Hepatocyte (in vitro differentiated cells): ENCODE data around the gene CCIN. TPM values are rescaled to one million over a fixed set of nuclear protein-coding genes. Genes with fewer than 3 reads are reported as not detected.

Experiments used
- DNase-seq: peaks from one replicate; pipeline ENCODE4 v3.0.0-alpha.2; 2016; ENCODE audit warnings: low spot score
- H2AFZ ChIP-seq: fragments of 200-600 bp; sonication (generic); 2 replicates; pipeline ENCODE4 v1.6.0; 2016; ENCODE audit warnings: antibody characterized with exemption, mild to moderate bottlenecking
- H3K27ac ChIP-seq: fragments of 200-600 bp; sonication (generic); 2 replicates; pipeline ENCODE4 v1.5.1; 2016; ENCODE audit warnings: mild to moderate bottlenecking
- H3K27me3 ChIP-seq: fragments of 200-600 bp; sonication (generic); 2 replicates; pipeline ENCODE4 v1.6.1; 2016
- H3K36me3 ChIP-seq: fragments of 200-600 bp; sonication (generic); replicated peaks from 2 replicates; pipeline ENCODE4 v1.5.1; 2016; ENCODE audit warnings: low read depth; ENCODE audit not compliant: insufficient read depth
- H3K4me1 ChIP-seq: fragments of 200-600 bp; sonication (generic); 2 replicates; pipeline ENCODE4 v1.5.1; 2016; ENCODE audit warnings: mild to moderate bottlenecking, moderate library complexity; ENCODE audit not compliant: insufficient read depth
- H3K4me2 ChIP-seq: fragments of 200-600 bp; sonication (generic); 2 replicates; pipeline ENCODE4 v1.6.0; 2016
- H3K4me3 ChIP-seq: fragments of 200-600 bp; sonication (generic); 2 replicates; pipeline ENCODE4 v1.5.1; 2016; ENCODE audit warnings: mild to moderate bottlenecking
- H3K79me2 ChIP-seq: fragments of 200-600 bp; sonication (generic); 2 replicates; pipeline ENCODE4 v1.6.0; 2017; ENCODE audit warnings: mild to moderate bottlenecking
- H3K9me2 ChIP-seq: fragments of 200-600 bp; sonication (generic); replicated peaks from 2 replicates; pipeline ENCODE4 v1.6.0; 2017; ENCODE audit warnings: mild to moderate bottlenecking; ENCODE audit not compliant: insufficient read depth
- H3K9me3 ChIP-seq: fragments of 200-600 bp; sonication (generic); 2 replicates; pipeline ENCODE4 v1.5.1; 2016; ENCODE audit warnings: low read depth, mild to moderate bottlenecking
- H4K20me1 ChIP-seq: fragments of 200-600 bp; sonication (generic); 2 replicates; pipeline ENCODE4 v1.6.0; 2016; ENCODE audit warnings: mild to moderate bottlenecking; ENCODE audit not compliant: insufficient read depth, poor library complexity, severe bottlenecking
- EZH2 ChIP-seq: fragments of 200-600 bp; sonication (generic); IDR thresholded peaks from 2 replicates; pipeline ENCODE4 v1.6.1; 2016; ENCODE audit warnings: antibody characterized with exemption, mild to moderate bottlenecking, borderline replicate concordance
- EZH2phosphoT487 ChIP-seq: fragments of 200-600 bp; sonication (generic); IDR thresholded peaks from one replicate; pipeline ENCODE4 v1.6.1; 2018; ENCODE audit warnings: antibody characterized with exemption, mild to moderate bottlenecking, low read depth, moderate library complexity; ENCODE audit not compliant: unreplicated experiment, severe bottlenecking
- whole genome bisulfite sequencing: methylation state at CpG from one replicate; pipeline ENCODE4 v1.1.6; 2016; ENCODE audit warnings: low lambda C conversion rate; ENCODE audit errors: missing lambda C conversion rate; 5-methylcytosine and 5-hydroxymethylcytosine counted together
- polyA plus RNA-seq: library from polyadenylated mRNA; unstranded; fragments of >200 nt; fragmentation: Nextera tagmentation; extraction: Ambion mirVana; gene quantifications from 2 replicates; pipeline ENCODE4 v1.2.1, GENCODE V29; 2016
- total RNA-seq: library from RNA; depleted of rRNA; stranded (reverse); fragments of >200 nt; gene quantifications from 2 replicates; pipeline ENCODE4 v1.2.3, GENCODE V29; 2014
- TF ChIP-seq, protein P1 (sequence below): fragments of 200-600 bp; sonication (generic); IDR thresholded peaks from 2 replicates; pipeline ENCODE4 v1.5.1; 2016; ENCODE audit warnings: antibody characterized with exemption, mild to moderate bottlenecking; ENCODE audit not compliant: poor library complexity

CCIN gene
- total and polyA plus RNA-seq, 2 experiments from 2014 or later = not detected

DNA sequence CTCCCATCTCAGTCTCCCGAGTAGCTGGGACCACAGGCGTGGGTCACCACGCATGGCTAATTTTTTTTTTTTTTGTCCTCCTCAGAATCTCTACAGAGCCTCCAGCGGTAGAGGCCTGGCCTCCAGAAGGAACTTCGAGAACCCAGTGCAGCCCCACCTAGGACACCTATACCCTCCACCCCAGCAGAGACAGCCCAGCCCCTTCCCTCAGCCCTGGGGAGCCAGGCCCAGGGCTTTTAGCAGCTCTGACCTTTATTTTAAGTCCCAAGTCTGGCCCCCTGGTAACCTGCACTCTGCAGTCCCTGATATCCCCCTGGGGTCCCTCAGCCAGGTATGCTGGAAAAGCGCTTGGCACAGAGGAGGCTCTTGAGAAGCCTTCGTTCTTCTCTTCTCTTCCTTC lies 27.4 kb upstream of the CCIN start:
- H3K27ac ChIP-seq = no peak overlapping the region
- no peaks in the 10 kb centered on the region for H3K9me3 ChIP-seq
- H3K4me2 ChIP-seq = no peak overlapping the region
- WGBS = 89% methylated on average over 7 of the region's 7 CpGs
- no peaks in the 10 kb centered on the region for H3K79me2 ChIP-seq
- TF ChIP-seq EZH2phosphoT487 (no peak), EZH2 (no peak)
- TF ChIP-seq, protein P1, sequence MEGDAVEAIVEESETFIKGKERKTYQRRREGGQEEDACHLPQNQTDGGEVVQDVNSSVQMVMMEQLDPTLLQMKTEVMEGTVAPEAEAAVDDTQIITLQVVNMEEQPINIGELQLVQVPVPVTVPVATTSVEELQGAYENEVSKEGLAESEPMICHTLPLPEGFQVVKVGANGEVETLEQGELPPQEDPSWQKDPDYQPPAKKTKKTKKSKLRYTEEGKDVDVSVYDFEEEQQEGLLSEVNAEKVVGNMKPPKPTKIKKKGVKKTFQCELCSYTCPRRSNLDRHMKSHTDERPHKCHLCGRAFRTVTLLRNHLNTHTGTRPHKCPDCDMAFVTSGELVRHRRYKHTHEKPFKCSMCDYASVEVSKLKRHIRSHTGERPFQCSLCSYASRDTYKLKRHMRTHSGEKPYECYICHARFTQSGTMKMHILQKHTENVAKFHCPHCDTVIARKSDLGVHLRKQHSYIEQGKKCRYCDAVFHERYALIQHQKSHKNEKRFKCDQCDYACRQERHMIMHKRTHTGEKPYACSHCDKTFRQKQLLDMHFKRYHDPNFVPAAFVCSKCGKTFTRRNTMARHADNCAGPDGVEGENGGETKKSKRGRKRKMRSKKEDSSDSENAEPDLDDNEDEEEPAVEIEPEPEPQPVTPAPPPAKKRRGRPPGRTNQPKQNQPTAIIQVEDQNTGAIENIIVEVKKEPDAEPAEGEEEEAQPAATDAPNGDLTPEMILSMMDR = no peak
- H2AFZ ChIP-seq = no peak overlapping the region
- no peak for DNase-seq
- no peak overlapping the region for H3K4me3 ChIP-seq
- peaks cover 8% of the 10 kb centered on the region for H3K4me1 ChIP-seq
- H3K9me2 ChIP-seq = no peaks in the 10 kb centered on the region
- peaks cover 18% of the 10 kb centered on the region for H3K27me3 ChIP-seq
- H3K36me3 ChIP-seq = no peaks in the 10 kb centered on the region
- H4K20me1 ChIP-seq = no peaks in the 10 kb centered on the region

DNA sequence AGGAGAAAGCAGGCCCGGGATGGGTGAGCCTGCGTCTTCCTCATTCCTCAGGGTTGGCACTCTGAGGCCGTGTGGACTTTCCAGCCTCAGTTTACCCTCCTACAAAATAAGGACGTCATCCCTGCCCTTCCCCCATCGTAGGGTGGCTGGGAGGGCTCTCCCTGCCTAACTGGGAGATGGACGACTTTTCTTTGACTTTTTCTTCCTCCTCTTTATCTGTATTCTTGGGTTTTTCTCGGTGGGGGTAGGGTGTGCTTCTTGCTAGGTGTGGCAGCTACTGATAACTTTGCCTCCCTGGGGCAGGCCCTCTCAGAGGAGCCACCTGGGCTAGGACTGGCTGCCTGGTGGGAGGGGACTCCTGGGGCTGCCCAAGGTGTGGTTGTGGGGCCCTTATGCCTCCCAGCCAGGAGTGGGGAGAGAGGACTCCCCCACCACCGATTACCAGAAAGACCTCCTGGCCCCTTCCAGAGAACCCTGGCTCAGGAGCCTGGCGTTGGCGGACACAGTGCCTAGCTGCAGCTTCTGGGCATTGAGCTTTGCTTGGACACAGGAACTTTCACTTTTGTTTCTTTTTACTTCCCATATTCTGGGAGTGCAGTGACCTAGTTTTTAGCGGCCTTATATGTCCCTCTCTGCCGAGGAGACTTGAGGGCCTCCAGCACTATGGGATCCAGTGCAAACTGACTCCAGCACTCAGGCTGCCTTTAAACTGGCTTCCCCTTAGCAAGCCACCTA lies 26.5 kb upstream of the CCIN start:
- Histone ChIP-seq H3K27me3 (peaks cover 10% of the 10 kb centered on the region), H4K20me1 (no peaks in the 10 kb centered on the region), H2AFZ (no peak overlapping the region), H3K4me1 (peaks cover 2% of the 10 kb centered on the region), H3K9me3 (no peaks in the 10 kb centered on the region), H3K4me2 (no peak overlapping the region), H3K79me2 (no peaks in the 10 kb centered on the region), H3K9me2 (no peaks in the 10 kb centered on the region), H3K4me3 (no peak overlapping the region), H3K36me3 (no peaks in the 10 kb centered on the region), H3K27ac (no peak overlapping the region)
- TF ChIP-seq, protein P1 = no peak
- no peak for TF ChIP-seq EZH2
- TF ChIP-seq EZH2phosphoT487 = no peak
- 81% methylated on average over 12 of the region's 12 CpGs for WGBS
- DNase-seq = no peak

DNA sequence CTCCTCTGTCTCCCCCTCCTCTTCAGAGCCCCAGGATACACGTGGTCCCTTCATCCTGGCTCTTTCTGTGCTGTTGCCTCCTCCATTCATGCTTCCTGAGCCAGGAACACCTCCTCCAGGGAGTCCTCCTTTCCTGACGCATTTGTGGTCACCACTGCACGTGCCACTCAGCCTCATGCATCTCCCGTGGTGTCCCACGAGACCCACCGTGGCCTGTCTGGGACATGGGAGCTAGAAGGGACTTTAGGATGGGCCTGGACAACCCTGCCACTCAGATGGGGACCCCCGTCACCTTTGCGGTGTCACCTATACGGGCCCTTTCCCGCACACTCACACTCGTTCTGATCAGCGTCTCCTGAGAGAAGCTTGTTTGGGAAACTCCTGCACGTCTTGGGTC lies 25.9 kb upstream of the CCIN start:
- no peak overlapping the region for H3K4me3 ChIP-seq
- H3K4me1 ChIP-seq = peaks cover 2% of the 10 kb centered on the region
- H3K27ac ChIP-seq = no peak overlapping the region
- no peak for DNase-seq
- no peaks in the 10 kb centered on the region for H3K79me2 ChIP-seq
- no peaks in the 10 kb centered on the region for H3K9me2 ChIP-seq
- no peak for TF ChIP-seq EZH2
- TF ChIP-seq, protein P1 = no peak
- TF ChIP-seq EZH2phosphoT487 = no peak
- no peaks in the 10 kb centered on the region for H4K20me1 ChIP-seq
- H3K4me2 ChIP-seq = no peak overlapping the region
- H3K9me3 ChIP-seq = no peaks in the 10 kb centered on the region
- peaks cover 5% of the 10 kb centered on the region for H3K27me3 ChIP-seq
- H3K36me3 ChIP-seq = no peaks in the 10 kb centered on the region
- H2AFZ ChIP-seq = no peak overlapping the region
- 97% methylated on average over 13 of the region's 13 CpGs for WGBS
